HepG2 (cell line): ENCODE measurements around the gene FAM149A.

Experiments
- SETDB1 ChIP-seq: sonication (generic); formaldehyde crosslinking; IDR thresholded peaks from 2 replicates; pipeline ENCODE4 v1.5.1; 2020; ENCODE audit warnings: missing genetic modification reagents, mild to moderate bottlenecking, borderline replicate concordance
- TAF15 ChIP-seq: fragments of 200-400 bp; formaldehyde crosslinking; IDR thresholded peaks from one replicate; pipeline ENCODE4 v1.6.1; 2018; ENCODE audit warnings: mild to moderate bottlenecking, low read depth, low read length; ENCODE audit not compliant: poor library complexity, severe bottlenecking
- ZFP36L1 ChIP-seq: sonication (generic); formaldehyde crosslinking; IDR thresholded peaks from 2 replicates; pipeline ENCODE4 v1.8.0; 2022; ENCODE audit warnings: mild to moderate bottlenecking, missing genetic modification reagents, moderate library complexity
- ZNF367 ChIP-seq: sonication (generic); formaldehyde crosslinking; IDR thresholded peaks from 2 replicates; pipeline ENCODE4 v1.4.0; 2020; ENCODE audit warnings: missing genetic modification reagents, borderline replicate concordance
- TF ChIP-seq, protein P1 (sequence below): sonication (generic); formaldehyde crosslinking; IDR thresholded peaks from 2 replicates; pipeline ENCODE4 v1.5.0; 2020; ENCODE audit warnings: mild to moderate bottlenecking, missing genetic modification reagents, moderate library complexity

- TF ChIP-seq ZFP36L1 (CRISPR knock-in tag) (no peak), ZNF367 (CRISPR knock-in tag) (no peak), TAF15 (no peak), SETDB1 (CRISPR knock-in tag) (no peak)
- TF ChIP-seq, protein P1, sequence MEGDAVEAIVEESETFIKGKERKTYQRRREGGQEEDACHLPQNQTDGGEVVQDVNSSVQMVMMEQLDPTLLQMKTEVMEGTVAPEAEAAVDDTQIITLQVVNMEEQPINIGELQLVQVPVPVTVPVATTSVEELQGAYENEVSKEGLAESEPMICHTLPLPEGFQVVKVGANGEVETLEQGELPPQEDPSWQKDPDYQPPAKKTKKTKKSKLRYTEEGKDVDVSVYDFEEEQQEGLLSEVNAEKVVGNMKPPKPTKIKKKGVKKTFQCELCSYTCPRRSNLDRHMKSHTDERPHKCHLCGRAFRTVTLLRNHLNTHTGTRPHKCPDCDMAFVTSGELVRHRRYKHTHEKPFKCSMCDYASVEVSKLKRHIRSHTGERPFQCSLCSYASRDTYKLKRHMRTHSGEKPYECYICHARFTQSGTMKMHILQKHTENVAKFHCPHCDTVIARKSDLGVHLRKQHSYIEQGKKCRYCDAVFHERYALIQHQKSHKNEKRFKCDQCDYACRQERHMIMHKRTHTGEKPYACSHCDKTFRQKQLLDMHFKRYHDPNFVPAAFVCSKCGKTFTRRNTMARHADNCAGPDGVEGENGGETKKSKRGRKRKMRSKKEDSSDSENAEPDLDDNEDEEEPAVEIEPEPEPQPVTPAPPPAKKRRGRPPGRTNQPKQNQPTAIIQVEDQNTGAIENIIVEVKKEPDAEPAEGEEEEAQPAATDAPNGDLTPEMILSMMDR = no peak
These were observed 22.3 kb upstream of the FAM149A start for GRCh38 chr4:186082221-186082620.
